Omental fat pad (tissue), 4 donors: ENCODE measurements around the gene PER1. TPM values are rescaled to one million over a fixed set of nuclear protein-coding genes. Genes with fewer than 3 reads are reported as not detected.
"Not testable (repeated sequence)": the region's sequence is repeated elsewhere in the genome, so short reads cannot be mapped to it uniquely, and the experiment has no call there.

Experiments used
- ATAC-seq: fragments of 150-250 bp; one replicate; pipeline ENCODE4 v1.9.1; 2016; ENCODE audit warnings: mild to moderate bottlenecking, moderate library complexity; ENCODE audit not compliant: low FRiP score
- DNase-seq: peaks from one replicate; pipeline ENCODE4 v3.0.0-alpha.2; 2019; ENCODE audit warnings: low spot score
- CTCF ChIP-seq, 3 donors: fragments of 450-650 bp; IDR thresholded peaks; one replicate each; pipeline ENCODE4 v1.5.1; 2016 to 2017; ENCODE audit warnings: antibody characterized with exemption in 3 of 3, mild to moderate bottlenecking in 3 of 3, moderate library complexity in 2 of 3
- total RNA-seq, 4 donors: library from RNA; depleted of rRNA; stranded (reverse); fragments of >200 nt; gene quantifications; one replicate each; pipeline ENCODE4 v1.1.0, GENCODE V29; 2016

PER1 gene
- total RNA-seq, 4 donors from 2014 or later = 78.8 to 169 (median 122) TPM

GRCh38 chr17:8176197-8176940, 24.2 kb upstream of the PER1 start, which contains the start of gene TMEM107:
Gene TMEM107, minus strand, starts transcription at chr17:8176380. Its CDS starts 94 bp downstream, at chr17:8176286.
- no peak for DNase-seq
- TF ChIP-seq CTCF (IDR thresholded peaks at IDR 0.05) = no peak
- ATAC-seq = peak; percentile 38

- ATAC-seq (peak; percentile 7), DNase-seq (no peak)
- no peak for TF ChIP-seq CTCF (IDR thresholded peaks at IDR 0.05)
Observed at GRCh38 chr17:8175795-8176196, 23.6 kb upstream of the PER1 start.

GRCh38 chr17:8173871-8174322, 21.7 kb upstream of the PER1 start:
- TF ChIP-seq CTCF (IDR thresholded peaks at IDR 0.05) = no peak
- ATAC-seq (no peak), DNase-seq (no peak)

GRCh38 chr17:8173056-8173870, 21.1 kb upstream of the PER1 start:
- ATAC-seq = peak; percentile 81
- no peak for DNase-seq
- TF ChIP-seq CTCF (IDR thresholded peaks at IDR 0.05) = no peak

GRCh38 chr17:8170186-8170585, 18.0 kb upstream of the PER1 start:
- DNase-seq, ATAC-seq: not testable (repeated sequence)

GRCh38 chr17:8167526-8167925, 15.3 kb upstream of the PER1 start:
- no peak for DNase-seq
- TF ChIP-seq CTCF (IDR thresholded peaks at IDR 0.05) = no peak
- no peak for ATAC-seq

GRCh38 chr17:8166731-8167130, 14.5 kb upstream of the PER1 start:
- TF ChIP-seq CTCF (IDR thresholded peaks at IDR 0.05) = no peak
- no peak for ATAC-seq
- no peak for DNase-seq
